ENCODE results near the gene BCL2.

DNA sequence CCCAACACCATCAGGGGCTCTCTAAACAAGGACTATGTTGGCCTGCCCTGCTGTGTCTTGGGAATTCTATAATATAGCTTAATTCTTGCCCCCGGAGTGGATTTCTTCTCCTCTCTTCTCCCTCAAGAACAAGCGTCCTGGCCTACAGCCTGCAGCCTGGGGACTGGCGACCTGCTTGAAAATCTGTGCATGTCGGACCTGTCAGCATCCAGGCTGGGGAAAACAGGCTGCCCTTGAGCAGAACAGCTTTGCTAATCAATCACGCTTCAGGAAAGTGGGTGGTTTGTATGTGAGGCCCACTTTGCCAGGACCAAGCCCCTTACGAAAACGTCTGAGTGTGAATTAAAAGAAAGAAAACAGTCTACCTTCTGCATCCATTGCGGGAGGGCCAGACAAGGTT, 116.7 kb downstream of the BCL2 start:
- TF ChIP-seq ZFP3 (CRISPR knock-in tag; IDR thresholded peaks at IDR 0.05) (no peak), BACH2 (CRISPR knock-in tag; IDR thresholded peaks at IDR 0.05; ENCODE audit: borderline replicate concordance) (no peak), TCF4 (CRISPR knock-in tag; IDR thresholded peaks at IDR 0.05; ENCODE audit: borderline replicate concordance) (no peak), ISL1 (CRISPR knock-in tag; IDR thresholded peaks at IDR 0.05) (no peak), ESRRG (CRISPR knock-in tag; IDR thresholded peaks at IDR 0.05) (no peak), PPARA (CRISPR knock-in tag; IDR thresholded peaks at IDR 0.05; ENCODE audit: borderline replicate concordance) (no peak), TOX (CRISPR knock-in tag; IDR thresholded peaks at IDR 0.05; ENCODE audit: borderline replicate concordance) (no peak), ZNF565 (CRISPR knock-in tag; conservative IDR thresholded peaks at IDR 0.05; ENCODE audit: low read depth) (no peak)
- TF ChIP-seq, protein P1, sequence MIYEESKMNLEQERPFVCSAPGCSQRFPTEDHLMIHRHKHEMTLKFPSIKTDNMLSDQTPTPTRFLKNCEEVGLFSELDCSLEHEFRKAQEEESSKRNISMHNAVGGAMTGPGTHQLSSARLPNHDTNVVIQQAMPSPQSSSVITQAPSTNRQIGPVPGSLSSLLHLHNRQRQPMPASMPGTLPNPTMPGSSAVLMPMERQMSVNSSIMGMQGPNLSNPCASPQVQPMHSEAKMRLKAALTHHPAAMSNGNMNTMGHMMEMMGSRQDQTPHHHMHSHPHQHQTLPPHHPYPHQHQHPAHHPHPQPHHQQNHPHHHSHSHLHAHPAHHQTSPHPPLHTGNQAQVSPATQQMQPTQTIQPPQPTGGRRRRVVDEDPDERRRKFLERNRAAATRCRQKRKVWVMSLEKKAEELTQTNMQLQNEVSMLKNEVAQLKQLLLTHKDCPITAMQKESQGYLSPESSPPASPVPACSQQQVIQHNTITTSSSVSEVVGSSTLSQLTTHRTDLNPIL (CRISPR knock-in tag; IDR thresholded peaks at IDR 0.05; ENCODE audit: low read depth): no peak

All from SK-N-SH treated with all-trans-retinoic acid at 6 μM for 48 hours (cell line).